GM12878 (cell line): Measurements from ENCODE around the gene APOE. TPM values are rescaled to one million over a fixed set of nuclear protein-coding genes. Genes with fewer than 3 reads are reported as not detected.
A peak's percentile ranks its signal among the peaks of the same experiment; 100 is the strongest.

Experiments used
- CBX5 ChIP-seq: sonication (generic); IDR thresholded peaks from 2 replicates; pipeline ENCODE4 v1.6.1; 2016; ENCODE audit warnings: low read depth, moderate library complexity, mild to moderate bottlenecking, inconsistent platforms
- CHD4 ChIP-seq: fragments of 200-600 bp; sonication (generic); IDR thresholded peaks from 2 replicates; pipeline ENCODE4 v1.6.1; 2016; ENCODE audit warnings: mild to moderate bottlenecking
- IKZF2 ChIP-seq, 2 experiments: fragments of 450-650 bp; IDR thresholded peaks; 2 replicates each; pipeline ENCODE4 v1.6.1; 2017; ENCODE audit warnings: mild to moderate bottlenecking in 2 of 2, moderate library complexity in 2 of 2
- MEF2B ChIP-seq: fragments of 450-650 bp; IDR thresholded peaks from 2 replicates; pipeline ENCODE4 v1.6.1; 2018; ENCODE audit warnings: mild to moderate bottlenecking, moderate library complexity; ENCODE audit not compliant: partially characterized antibody, poor library complexity, severe bottlenecking
- MTA3 ChIP-seq: IDR thresholded peaks from 2 replicates; pipeline ENCODE4 v1.6.1; 2012; ENCODE audit warnings: low read length, inconsistent platforms, borderline replicate concordance
- NFYB ChIP-seq: IDR thresholded peaks from 2 replicates; pipeline ENCODE4 v1.6.1; 2011; ENCODE audit warnings: low read depth, mild to moderate bottlenecking, low read length, improper control_type of control experiment, moderate library complexity; ENCODE audit not compliant: insufficient read depth
- NR2F1 ChIP-seq: fragments of 450-650 bp; conservative IDR thresholded peaks from 2 replicates; pipeline ENCODE4 v1.6.1; 2017; ENCODE audit warnings: mild to moderate bottlenecking
- NRF1 ChIP-seq: conservative IDR thresholded peaks from 2 replicates; pipeline ENCODE4 v1.6.1; 2011; ENCODE audit warnings: mild to moderate bottlenecking, low read depth, low read length, improper control_type of control experiment
- PAX5 ChIP-seq: IDR thresholded peaks from 2 replicates; pipeline ENCODE4 v1.6.1; 2011; ENCODE audit warnings: low read depth, low read length, borderline replicate concordance
- RAD21 ChIP-seq: IDR thresholded peaks from 2 replicates; pipeline ENCODE4 v1.6.1; 2011; ENCODE audit warnings: mild to moderate bottlenecking, low read depth, low read length, moderate library complexity; ENCODE audit not compliant: insufficient read depth
- RBBP5 ChIP-seq: fragments of 200-600 bp; sonication (generic); conservative IDR thresholded peaks from 2 replicates; pipeline ENCODE4 v1.6.1; 2016
- SMARCA5 ChIP-seq: fragments of 450-650 bp; IDR thresholded peaks from 2 replicates; pipeline ENCODE4 v1.6.1; 2017; ENCODE audit warnings: mild to moderate bottlenecking
- SP1 ChIP-seq: IDR thresholded peaks from one replicate; pipeline ENCODE4 v1.6.1; 2011; ENCODE audit warnings: low read depth, low read length
- SPI1 ChIP-seq: IDR thresholded peaks from 2 replicates; pipeline ENCODE4 v1.6.1; 2011; ENCODE audit warnings: low read depth, mild to moderate bottlenecking, low read length, moderate library complexity, borderline replicate concordance; ENCODE audit not compliant: insufficient read depth
- polyA plus RNA-seq, 11 experiments: library from polyadenylated mRNA; depleted of rRNA in 4 of 11; unstranded in 6 of 11; stranded (reverse) in 5 of 11; fragments of >200 nt; fragmentation: Nextera tagmentation in 4 of 11; fragmentation: Illumina TruSeq in 1 of 11; extraction: Ambion mirVana in 4 of 11; extraction: Trizol in 1 of 11; gene quantifications; 1 replicate in 1 of 11; 2 replicates in 10 of 11; pipeline versions ENCODE4 v1.2.1 to v1.2.3, GENCODE V29; 2011 to 2016; ENCODE audit warnings: inconsistent platforms in 2 of 11, missing spikeins in 2 of 11, low read depth in 1 of 11
- total RNA-seq, 4 experiments: library from RNA; depleted of rRNA in 3 of 4; stranded (reverse); fragments of >200 nt in 3 of 4; fragmentation: Illumina TruSeq in 1 of 4; extraction: Trizol in 1 of 4; gene quantifications; 2 replicates each; pipeline versions ENCODE4 v1.2.1 to v1.2.3, GENCODE V29; 2013 to 2021
- TF ChIP-seq, protein P1 (sequence below): fragments of 450-650 bp; formaldehyde crosslinking; IDR thresholded peaks from 2 replicates; pipeline ENCODE4 v1.4.0; 2022; ENCODE audit warnings: mild to moderate bottlenecking, moderate library complexity
- TF ChIP-seq, protein P2 (sequence below): fragments of 450-650 bp; IDR thresholded peaks from 2 replicates; pipeline ENCODE4 v1.6.1; 2016; ENCODE audit warnings: mild to moderate bottlenecking, moderate library complexity, borderline replicate concordance
- TF ChIP-seq, protein P3 (sequence below): IDR thresholded peaks from 2 replicates; pipeline ENCODE4 v1.6.1; 2011; ENCODE audit warnings: mild to moderate bottlenecking, low read depth, low read length, moderate library complexity; ENCODE audit not compliant: insufficient replicate concordance
- TF ChIP-seq, protein P4 (sequence below): fragments of 450-650 bp; IDR thresholded peaks from 2 replicates; pipeline ENCODE4 v1.6.1; 2016; ENCODE audit warnings: mild to moderate bottlenecking

Gene APOE
- total and polyA plus RNA-seq, 10 of the 15 experiments (the other 5 are each of a cell fraction or from before 2014, with no cell fraction given) = 0.22 to 3.7 (median 0.44) TPM; not detected in 4

DNA sequence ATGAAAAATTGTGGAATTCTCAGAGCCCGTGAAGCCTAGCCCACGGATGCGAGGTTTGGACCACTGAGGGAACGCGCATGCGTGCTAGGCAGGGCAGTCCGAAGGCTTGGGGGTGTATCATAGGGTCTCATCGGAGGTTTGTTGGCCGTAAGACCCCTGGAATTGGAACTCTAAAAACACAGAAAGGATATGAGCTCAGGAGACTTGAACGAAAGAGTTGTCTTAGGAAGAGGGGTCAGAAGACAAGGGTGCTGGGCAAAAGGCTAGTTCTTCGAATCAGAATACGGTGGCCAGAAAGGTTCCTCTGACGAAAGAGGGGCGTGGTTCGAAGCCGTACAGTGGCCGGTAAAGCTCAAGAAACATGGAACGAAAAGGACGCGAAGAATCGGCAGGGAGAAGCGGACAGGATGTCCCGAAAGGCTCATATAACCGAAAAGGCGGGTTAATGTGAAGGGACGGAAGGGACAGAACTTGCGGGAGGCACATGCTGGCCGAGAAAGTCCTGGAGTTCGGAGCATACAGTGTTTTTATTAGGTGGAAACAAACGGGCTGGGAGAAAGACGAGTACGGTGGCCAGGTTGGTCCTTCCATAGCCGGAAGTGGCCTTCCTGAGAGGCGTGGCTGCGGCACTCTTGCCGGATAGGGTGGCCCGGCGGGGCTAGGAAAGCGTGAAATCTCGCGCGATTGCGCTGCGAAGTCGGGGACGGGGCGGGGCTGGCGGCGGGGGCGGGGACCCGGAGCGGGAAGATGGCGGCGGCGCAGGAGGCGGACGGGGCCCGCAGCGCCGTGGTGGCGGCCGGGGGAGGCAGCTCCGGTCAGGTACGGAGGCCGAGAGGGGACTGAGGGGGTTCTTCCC lies 49.3 kb downstream of the APOE start, which contains the start of gene CLPTM1 (continued):
- TF ChIP-seq SMARCA5 = no peak
- TF ChIP-seq, protein P1, sequence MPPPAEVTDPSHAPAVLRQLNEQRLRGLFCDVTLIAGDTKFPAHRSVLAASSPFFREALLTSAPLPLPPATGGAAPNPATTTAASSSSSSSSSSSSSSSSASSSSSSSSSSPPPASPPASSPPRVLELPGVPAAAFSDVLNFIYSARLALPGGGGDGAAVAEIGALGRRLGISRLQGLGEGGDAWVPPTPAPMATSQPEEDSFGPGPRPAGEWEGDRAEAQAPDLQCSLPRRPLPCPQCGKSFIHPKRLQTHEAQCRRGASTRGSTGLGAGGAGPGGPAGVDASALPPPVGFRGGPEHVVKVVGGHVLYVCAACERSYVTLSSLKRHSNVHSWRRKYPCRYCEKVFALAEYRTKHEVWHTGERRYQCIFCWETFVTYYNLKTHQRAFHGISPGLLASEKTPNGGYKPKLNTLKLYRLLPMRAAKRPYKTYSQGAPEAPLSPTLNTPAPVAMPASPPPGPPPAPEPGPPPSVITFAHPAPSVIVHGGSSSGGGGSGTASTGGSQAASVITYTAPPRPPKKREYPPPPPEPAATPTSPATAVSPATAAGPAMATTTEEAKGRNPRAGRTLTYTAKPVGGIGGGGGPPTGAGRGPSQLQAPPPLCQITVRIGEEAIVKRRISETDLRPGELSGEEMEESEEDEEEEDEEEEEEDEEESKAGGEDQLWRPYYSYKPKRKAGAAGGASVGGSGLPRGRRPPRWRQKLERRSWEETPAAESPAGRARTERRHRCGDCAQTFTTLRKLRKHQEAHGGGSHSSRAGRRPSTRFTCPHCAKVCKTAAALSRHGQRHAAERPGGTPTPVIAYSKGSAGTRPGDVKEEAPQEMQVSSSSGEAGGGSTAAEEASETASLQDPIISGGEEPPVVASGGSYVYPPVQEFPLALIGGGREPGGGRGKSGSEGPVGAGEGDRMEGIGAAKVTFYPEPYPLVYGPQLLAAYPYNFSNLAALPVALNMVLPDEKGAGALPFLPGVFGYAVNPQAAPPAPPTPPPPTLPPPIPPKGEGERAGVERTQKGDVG (CRISPR knock-in tag) = no peak
- peak; percentile 76; the same call in 1 of the 2 replicates for TF ChIP-seq NFYB
- TF ChIP-seq, protein P2, sequence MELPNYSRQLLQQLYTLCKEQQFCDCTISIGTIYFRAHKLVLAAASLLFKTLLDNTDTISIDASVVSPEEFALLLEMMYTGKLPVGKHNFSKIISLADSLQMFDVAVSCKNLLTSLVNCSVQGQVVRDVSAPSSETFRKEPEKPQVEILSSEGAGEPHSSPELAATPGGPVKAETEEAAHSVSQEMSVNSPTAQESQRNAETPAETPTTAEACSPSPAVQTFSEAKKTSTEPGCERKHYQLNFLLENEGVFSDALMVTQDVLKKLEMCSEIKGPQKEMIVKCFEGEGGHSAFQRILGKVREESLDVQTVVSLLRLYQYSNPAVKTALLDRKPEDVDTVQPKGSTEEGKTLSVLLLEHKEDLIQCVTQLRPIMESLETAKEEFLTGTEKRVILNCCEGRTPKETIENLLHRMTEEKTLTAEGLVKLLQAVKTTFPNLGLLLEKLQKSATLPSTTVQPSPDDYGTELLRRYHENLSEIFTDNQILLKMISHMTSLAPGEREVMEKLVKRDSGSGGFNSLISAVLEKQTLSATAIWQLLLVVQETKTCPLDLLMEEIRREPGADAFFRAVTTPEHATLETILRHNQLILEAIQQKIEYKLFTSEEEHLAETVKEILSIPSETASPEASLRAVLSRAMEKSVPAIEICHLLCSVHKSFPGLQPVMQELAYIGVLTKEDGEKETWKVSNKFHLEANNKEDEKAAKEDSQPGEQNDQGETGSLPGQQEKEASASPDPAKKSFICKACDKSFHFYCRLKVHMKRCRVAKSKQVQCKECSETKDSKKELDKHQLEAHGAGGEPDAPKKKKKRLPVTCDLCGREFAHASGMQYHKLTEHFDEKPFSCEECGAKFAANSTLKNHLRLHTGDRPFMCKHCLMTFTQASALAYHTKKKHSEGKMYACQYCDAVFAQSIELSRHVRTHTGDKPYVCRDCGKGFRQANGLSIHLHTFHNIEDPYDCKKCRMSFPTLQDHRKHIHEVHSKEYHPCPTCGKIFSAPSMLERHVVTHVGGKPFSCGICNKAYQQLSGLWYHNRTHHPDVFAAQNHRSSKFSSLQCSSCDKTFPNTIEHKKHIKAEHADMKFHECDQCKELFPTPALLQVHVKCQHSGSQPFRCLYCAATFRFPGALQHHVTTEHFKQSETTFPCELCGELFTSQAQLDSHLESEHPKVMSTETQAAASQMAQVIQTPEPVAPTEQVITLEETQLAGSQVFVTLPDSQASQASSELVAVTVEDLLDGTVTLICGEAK = peak; percentile 91
- TF ChIP-seq RBBP5 = no peak
- no peak; the same call in 1 of the 2 replicates for TF ChIP-seq MTA3
- peak; percentile 70 for TF ChIP-seq SP1
- no peak for TF ChIP-seq RAD21
- peak in 1 of 2 experiments; percentile 48; a peak in 2 of 4 replicates for TF ChIP-seq IKZF2 (IDR thresholded peaks at IDR 0.05)
- no peak for TF ChIP-seq CHD4
- no peak for TF ChIP-seq CBX5
- TF ChIP-seq, protein P3, sequence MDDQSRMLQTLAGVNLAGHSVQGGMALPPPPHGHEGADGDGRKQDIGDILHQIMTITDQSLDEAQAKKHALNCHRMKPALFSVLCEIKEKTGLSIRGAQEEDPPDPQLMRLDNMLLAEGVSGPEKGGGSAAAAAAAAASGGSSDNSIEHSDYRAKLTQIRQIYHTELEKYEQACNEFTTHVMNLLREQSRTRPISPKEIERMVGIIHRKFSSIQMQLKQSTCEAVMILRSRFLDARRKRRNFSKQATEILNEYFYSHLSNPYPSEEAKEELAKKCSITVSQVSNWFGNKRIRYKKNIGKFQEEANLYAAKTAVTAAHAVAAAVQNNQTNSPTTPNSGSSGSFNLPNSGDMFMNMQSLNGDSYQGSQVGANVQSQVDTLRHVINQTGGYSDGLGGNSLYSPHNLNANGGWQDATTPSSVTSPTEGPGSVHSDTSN = no peak
- TF ChIP-seq, protein P4, sequence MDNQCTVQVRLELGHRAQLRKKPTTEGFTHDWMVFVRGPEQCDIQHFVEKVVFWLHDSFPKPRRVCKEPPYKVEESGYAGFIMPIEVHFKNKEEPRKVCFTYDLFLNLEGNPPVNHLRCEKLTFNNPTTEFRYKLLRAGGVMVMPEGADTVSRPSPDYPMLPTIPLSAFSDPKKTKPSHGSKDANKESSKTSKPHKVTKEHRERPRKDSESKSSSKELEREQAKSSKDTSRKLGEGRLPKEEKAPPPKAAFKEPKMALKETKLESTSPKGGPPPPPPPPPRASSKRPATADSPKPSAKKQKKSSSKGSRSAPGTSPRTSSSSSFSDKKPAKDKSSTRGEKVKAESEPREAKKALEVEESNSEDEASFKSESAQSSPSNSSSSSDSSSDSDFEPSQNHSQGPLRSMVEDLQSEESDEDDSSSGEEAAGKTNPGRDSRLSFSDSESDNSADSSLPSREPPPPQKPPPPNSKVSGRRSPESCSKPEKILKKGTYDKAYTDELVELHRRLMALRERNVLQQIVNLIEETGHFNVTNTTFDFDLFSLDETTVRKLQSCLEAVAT = peak; percentile 82
- 0 out of 2 replicates have a peak, but pooled peaks have one; percentile 8 for TF ChIP-seq NR2F1
- peak; percentile 50 for TF ChIP-seq MEF2B
- TF ChIP-seq PAX5 = peak; percentile 96
- peak; percentile 21; the same call in 1 of the 2 replicates for TF ChIP-seq NRF1
- peak; percentile 18; the same call in 1 of the 2 replicates for TF ChIP-seq SPI1
